Epithelial cell of proximal tubule (primary cell): ENCODE data around the gene CDK19. TPM values are rescaled to one million over a fixed set of nuclear protein-coding genes. Genes with fewer than 3 reads are reported as not detected.

ENCODE experiments used
- DNase-seq: peaks from one replicate; pipeline ENCODE4 v3.0.0-alpha.2; 2011; ENCODE audit warnings: low read depth
- H3K4me3 ChIP-seq: 2 replicates; pipeline ENCODE4 v1.5.1; 2011; ENCODE audit warnings: low read depth, mild to moderate bottlenecking, low read length
- total RNA-seq: library from RNA; depleted of rRNA; stranded (reverse); fragments of >200 nt; gene quantifications from 2 replicates; pipeline ENCODE4 v1.2.3, GENCODE V29; 2015
- TF ChIP-seq, protein P1 (sequence below): conservative IDR thresholded peaks from 2 replicates; pipeline ENCODE4 v1.5.1; 2012; ENCODE audit warnings: low read depth, mild to moderate bottlenecking, low read length

Gene CDK19
- total RNA-seq, 1 donor from 2014 or later, result 6.3 TPM

DNA sequence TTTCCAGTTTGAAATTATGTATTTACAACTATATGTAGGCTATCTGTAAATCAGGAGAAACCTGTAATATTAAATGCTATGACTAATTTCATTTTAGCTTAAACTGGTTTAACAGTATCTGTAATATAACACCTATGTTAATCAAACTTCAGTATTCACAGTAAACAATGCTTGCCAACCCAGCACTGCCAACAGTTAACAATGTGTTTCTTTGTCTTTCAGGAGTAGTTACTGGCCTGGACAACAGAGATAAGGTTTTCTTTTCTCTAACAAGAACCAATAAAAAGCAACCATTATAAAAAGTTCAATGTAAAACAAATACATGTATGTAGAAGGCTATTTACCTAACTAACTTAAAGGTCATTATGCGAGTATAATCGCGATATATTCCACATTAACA, 158.8 kb downstream of the CDK19 start:
- no peak for DNase-seq
- no peak overlapping the region for H3K4me3 ChIP-seq
- TF ChIP-seq, protein P1, sequence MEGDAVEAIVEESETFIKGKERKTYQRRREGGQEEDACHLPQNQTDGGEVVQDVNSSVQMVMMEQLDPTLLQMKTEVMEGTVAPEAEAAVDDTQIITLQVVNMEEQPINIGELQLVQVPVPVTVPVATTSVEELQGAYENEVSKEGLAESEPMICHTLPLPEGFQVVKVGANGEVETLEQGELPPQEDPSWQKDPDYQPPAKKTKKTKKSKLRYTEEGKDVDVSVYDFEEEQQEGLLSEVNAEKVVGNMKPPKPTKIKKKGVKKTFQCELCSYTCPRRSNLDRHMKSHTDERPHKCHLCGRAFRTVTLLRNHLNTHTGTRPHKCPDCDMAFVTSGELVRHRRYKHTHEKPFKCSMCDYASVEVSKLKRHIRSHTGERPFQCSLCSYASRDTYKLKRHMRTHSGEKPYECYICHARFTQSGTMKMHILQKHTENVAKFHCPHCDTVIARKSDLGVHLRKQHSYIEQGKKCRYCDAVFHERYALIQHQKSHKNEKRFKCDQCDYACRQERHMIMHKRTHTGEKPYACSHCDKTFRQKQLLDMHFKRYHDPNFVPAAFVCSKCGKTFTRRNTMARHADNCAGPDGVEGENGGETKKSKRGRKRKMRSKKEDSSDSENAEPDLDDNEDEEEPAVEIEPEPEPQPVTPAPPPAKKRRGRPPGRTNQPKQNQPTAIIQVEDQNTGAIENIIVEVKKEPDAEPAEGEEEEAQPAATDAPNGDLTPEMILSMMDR, result no peak

DNA sequence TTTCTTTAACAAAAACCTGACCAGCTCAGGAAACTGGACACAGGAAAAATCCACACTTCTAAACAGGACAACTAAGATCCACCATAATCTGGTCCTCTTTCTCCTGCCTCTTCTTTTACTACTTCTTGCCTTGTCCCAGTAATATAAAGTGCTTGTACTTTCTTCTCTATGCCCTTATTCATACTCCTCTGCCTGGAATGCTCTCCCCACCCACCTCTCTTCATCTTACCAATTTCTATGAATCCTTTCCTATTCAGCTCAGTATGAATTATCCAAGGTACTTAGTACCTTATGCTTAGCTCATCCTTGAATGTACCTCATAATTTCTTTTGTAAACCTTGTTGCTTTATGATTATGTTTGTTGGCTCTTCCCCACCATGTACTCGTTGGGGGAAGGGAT, 159.4 kb downstream of the CDK19 start:
- H3K4me3 ChIP-seq, result no peak overlapping the region
- TF ChIP-seq, protein P1, result no peak
- DNase-seq, result no peak

- TF ChIP-seq, protein P1, result no peak
- no peak for DNase-seq
- H3K4me3 ChIP-seq, result no peak overlapping the region
Observed at GRCh38 chr6:110654096-110654820, 161.0 kb downstream of the CDK19 start.

DNA sequence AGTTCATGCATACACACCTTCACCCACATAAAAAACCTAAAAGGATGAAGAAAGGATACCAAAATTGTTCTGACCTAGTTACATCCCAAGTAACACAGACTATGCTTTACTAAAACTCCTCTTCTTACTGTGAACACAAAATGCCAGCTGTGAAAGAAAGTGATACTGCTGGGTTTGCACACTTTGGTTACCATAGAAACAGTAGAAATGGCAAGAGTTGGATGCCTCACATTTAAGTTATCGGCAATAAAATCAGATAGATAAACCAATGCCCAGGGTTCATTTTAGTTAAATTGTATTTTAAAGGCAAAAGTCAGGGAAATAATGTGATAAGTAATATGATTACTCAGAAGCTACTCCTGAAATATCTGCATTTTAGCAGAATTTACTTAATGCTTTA, 161.9 kb downstream of the CDK19 start:
- TF ChIP-seq, protein P1, result no peak
- H3K4me3 ChIP-seq, result no peak overlapping the region
- DNase-seq, result no peak

- TF ChIP-seq, protein P1, result no peak
- DNase-seq, result no peak
- H3K4me3 ChIP-seq, result no peak overlapping the region
Observed at GRCh38 chr6:110652520-110652919, 162.7 kb downstream of the CDK19 start.

GRCh38 chr6:110650755-110651154, 164.5 kb downstream of the CDK19 start:
- H3K4me3 ChIP-seq, result no peak overlapping the region
- TF ChIP-seq, protein P1, result no peak
- no peak for DNase-seq

- TF ChIP-seq, protein P1, result no peak
- DNase-seq, result no peak
- no peak overlapping the region for H3K4me3 ChIP-seq
Observed at GRCh38 chr6:110649704-110650103, 165.6 kb downstream of the CDK19 start.
